Stimulated activated CD8-positive, alpha-beta memory T cell treated with anti-CD3 and anti-CD28 coated beads, Interleukin-7, amount 100 ng/mL, for 1 hour (primary cell): ENCODE measurements around the gene KRT3.
"Not testable (repeated sequence)": the region's sequence is repeated elsewhere in the genome, so short reads cannot be mapped to it uniquely, and the experiment has no call there.

Source experiments
- DNase-seq, 2 donors: peaks; one replicate each; pipeline ENCODE4 v3.0.0-alpha.2; 2020; ENCODE audit warnings: low read depth in 2 of 2

Gene KRT3

DNA sequence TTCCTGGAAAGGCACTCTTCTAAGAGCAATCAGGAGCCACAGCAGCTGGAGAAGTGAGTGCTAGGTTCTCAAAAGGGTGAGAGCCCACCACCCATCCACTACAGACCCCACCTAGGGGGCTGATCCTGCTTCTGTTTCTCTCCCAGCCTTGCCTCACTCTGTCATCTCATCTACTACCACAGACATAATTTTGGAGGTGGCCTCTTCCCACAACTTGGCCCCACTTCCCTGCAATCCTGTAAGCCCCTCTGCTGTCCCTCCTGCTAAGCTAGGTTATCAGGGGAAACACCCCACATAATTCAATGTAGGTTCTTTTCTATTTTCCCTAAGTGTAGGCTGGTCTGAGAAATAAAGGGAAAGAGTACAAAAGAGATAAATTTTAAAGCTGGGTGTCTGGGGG is 35.3 kb downstream of the KRT3 start:
- DNase-seq: no peak

DNA sequence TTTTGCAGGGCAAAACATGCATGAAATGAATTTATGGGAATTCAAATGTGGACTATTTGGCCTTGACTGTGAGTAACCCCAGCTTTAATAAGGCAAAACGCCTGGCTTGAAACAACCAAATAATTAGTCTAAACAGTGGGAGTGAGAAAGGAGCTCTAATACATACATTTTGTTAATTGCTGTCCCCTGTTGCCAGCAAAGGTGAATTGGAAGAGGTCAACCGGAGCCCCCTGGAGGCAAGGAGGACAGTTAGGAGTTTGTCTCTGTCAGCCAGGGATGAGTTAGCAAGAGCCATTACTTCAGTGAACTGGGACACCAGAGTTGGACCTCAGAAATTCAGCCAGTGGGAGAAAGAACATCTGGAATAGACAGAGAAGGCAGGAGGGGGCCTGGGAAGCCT is 36.2 kb downstream of the KRT3 start:
- no peak for DNase-seq

DNA sequence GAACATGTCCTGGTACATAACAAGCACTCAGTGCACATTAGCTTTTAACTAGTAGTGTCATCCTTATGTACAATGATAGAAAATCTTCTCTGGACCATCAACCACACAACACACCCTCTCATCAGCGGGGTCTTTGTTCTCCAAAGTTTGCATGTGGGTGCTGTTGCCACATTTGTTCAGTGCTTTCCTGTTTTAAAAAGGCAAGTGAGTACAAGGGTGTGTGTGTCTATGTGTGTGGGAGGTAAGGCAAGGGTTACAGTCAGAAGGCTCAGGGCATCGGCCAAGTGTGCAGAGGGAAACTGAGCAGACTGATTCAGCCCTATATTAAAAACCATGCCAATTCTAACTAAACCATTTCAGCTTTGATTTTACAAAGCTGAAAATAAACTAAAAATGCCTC is 36.7 kb downstream of the KRT3 start:
- DNase-seq: no peak

DNA sequence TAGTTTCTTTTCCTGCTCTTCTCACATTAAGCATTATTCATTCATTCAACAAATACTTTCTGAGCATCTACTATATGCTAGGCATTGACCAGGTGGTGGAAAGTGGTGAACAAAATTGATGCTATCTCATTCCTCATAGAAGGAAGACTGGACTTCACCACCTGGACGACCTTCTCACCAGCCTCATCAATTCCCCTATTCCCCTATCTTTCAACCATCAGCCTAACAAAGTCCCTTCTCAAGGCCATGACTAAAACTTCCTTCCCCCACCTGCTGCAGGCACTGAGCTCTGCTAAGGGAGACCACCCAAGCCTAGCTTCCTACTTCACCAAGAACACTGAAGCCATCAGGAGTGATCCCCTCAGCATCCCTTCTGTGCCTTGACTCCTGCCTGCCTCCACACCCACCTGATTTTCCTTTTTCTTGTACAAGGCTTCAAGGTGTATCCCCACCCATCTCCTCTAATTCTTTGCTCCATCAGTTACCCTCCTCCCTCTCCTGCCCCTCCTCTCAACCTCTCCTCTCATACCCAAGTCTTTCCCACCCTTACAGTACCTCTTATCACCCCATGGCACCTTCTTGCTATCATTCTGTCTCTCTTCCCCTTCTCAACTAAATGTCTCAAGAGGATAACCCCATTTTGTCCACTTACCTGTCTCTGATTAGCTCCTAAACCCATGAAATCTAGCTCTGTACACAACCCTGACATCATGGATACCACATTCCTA is 38.3 kb downstream of the KRT3 start:
- DNase-seq: no peak

DNA sequence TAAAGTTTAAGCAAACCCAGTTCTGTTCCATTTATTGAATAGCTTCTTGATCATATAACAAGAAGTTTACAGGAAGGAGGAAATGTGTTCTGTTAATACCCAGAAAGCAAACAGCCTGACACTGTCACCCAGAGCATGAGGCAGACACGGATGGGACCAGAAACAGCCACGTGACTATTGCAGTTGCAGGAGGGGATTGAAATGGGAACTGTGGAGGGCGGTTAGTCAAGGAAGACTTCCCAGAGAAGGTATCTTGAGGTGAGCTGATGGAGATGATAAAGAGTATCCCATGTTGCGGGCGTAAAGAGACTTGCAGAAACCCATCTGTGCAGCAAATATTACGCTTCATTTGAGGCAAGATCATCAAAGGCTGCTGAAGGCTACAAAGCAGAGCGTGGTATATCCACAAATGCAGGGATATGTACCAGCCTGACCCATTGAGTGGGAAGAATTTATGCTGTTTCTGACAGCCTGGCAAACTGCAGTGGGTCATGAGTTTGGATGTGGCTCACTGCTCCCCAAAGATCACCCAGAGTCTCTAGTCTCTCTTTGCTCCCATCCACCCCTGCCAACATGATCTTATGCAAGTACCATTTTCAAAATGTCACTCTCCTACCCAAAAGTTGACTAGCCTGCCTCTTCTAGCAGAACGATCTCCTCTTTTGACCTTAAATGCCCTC is 39.5 kb downstream of the KRT3 start:
- no peak for DNase-seq

DNA sequence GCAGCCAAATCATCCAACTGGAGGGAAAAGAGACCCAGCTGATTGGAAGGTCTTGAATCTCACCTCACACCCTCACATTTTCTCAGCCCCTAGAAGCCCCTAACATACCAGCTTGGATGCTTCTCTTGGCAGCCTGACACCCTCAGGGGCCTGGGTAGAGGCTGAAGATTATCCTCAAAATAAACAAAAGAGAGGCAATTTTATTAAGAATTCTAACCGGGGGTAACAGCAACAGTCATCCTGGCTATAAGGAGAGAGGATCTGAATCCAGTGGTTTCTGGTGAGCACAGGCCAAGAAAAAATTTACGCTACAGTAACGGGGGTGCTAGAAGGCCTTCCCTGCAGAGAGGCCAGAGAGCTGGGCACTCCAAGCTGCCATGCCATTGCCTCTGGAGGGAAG is 40.4 kb downstream of the KRT3 start:
- no peak for DNase-seq

DNA sequence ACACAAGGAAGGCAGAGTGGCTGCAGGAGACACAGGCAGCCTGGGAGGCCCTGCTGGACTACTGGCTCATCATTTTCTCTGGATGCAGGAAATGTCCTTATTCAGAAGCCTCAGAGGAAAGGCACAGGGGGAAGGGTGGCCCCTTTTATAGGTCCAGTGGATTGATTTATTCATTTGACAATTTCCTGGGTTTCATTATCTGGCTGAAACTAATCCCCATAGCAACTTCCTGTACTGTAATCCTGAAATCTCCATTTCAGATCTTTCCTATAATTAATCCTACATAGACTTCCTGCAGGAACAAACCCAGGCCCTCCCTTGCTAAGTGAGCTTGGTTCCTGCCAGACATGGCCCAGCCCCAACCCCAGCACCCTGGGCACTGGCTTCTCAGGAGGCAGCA is 41.8 kb downstream of the KRT3 start:
- no peak for DNase-seq

DNA sequence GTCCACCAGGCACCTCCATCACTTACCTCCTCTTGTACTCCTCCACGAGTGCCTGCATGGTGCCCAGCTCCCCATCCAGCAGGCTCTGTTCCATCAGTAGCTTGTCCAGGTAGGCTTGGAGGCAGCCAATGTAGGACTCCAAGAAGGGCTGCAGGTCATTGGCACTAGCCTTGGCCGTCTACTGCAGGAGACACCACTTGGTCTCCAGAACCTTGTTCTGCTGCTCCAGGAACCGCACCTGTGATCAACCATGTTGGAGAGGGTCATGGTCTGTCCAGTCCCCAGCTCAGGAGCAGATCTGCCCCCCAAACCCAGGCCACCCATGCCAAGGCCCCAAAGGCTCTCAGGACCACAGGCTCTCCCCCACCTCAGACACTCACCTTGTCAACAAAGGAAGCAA is 42.6 kb downstream of the KRT3 start:
- DNase-seq: no peak

DNA sequence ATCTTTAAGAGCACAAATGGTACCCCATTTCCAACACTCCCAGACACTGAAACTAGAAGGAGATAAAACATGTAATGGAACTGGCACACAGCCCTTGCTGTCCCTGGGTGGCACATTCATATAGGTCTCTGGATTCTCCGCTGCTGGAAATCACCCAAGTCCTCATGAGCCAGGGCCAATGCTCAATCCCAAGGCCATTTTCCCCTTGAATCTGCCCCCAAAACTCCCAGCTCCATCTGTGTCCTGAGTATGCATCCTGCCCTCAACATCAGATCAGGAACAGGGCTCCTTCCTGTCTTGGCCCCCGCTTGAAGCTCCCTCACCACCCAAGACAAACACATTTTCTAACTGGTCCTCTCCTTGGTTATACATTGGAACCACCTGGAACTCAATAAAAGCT is 43.4 kb downstream of the KRT3 start:
- DNase-seq: no peak

DNA sequence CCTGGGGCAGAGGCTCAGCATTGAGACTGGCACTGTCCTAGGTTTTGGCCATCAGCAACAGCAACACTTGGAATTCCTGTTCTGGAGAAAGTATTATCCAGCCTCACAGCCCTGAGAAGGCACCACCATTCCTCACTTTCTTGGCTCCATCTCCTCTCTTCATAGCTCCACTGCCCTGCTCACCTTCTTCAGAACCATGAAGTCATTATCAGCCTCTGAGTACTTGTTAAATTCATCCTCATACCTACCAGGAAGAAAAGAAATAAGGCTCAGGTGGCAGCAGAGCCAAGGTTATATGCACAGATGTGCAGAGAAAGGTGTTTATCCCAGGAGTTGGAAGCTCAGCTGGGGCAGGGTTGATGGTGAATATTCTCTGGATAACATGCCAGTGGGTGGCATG is 44.1 kb downstream of the KRT3 start:
- DNase-seq: no peak

DNA sequence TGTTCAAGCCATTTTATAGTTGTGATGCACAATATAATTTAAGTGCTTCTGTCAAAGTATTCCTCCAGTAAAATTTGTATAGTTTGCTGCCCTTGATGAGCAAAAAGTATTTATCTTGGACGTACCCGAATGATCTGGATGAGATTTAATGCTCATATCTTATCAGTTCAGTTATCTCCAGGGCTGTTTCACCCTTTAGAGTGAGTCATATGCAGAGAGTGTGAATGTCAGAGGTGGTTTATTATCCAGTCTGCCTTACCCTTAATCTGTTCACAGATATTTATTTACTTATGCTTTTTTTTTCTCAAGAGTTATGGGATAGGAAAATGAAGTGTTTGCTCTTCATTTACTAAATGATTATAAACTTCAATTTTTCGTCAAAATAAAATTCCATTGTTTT is 45.4 kb downstream of the KRT3 start:
- not testable (repeated sequence) for DNase-seq

DNA sequence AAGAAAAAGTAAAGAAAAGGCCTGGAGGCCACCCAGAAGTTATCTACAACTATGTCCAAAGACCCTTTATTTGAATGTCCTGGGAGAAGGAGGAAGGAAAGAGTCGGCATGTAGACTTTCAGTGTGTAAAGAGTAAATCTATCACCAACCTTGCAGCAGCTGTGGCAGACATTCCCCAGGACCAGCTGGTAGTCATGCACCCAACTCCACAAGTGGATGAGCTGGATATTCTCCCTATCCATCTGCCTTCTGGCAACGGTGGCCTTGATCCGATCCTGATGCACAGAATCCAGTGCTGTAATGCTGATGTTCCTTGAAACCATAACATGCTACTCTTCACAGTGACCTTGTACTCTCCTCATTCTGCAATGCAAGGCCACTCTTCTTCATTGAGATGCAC is 46.1 kb downstream of the KRT3 start:
- no peak for DNase-seq

DNA sequence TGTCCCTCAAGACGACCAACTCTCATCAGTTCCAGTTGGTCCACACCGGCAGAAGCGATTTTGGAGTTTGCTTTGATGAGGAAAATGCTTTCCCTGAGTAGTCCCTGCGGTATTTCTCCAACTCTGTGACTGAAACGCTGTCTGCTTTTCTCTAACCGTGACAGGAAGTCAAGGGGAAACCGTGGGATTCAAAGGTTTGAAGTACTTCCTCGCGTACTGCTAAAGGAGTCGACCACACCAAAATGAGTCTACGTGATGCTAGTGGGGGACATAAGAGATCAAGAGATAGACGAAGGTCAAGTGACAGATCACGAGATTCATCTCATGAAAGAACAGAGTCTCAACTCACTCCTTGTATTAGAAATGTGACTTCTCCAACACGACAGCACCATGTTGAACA is 47.3 kb downstream of the KRT3 start:
- DNase-seq: no peak

DNA sequence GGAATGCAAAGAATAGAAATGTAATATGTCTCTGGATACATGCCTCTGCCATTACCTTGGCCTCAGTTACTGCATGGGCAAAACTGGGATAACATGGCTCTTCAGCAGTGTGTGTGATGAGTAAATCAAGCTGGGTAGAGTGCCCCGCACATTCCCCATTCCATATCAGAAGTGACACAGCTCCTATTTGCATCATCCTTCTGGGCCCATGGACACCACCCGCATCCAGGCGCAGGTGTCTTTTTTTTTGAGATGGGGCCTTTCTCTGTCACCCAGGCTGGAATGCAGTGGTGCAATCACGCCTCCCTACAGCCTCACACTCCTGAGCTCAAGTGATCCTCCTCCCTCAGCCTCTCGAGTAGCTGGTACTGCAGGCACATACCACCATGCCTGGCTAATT is 50.4 kb downstream of the KRT3 start:
- DNase-seq: no peak

DNA sequence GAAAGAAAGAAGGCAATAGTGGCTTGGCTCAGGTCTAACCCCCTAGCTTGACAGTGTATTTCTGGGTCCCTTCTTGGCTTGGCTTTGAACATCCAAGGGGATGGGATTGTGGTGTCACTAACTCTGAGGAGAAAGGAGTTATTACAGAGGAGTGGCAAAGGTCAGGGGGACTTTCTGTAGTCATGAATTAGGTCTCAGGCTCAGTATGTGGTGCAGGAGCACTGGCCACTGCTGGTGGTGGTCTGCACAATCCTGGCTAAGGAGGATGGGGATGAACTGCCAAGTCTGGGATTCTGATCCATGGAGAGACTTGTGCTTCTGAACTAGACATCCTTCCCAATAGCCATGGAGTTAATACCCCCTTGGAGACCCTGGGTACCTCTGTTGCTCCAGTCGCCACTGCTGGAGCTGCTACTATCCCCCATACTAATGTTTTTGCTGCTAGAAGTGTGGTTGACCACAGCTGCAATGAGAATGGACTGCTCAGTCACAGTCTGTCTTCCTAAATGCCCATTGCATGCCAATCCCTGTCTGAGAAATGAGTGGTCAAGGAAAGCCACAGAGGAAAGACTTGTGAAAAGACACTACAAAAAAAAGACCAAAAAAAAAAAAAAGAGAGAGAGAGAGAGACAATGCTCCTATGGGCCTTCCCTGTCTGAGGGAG is 51.3 kb downstream of the KRT3 start:
- DNase-seq: no peak

DNA sequence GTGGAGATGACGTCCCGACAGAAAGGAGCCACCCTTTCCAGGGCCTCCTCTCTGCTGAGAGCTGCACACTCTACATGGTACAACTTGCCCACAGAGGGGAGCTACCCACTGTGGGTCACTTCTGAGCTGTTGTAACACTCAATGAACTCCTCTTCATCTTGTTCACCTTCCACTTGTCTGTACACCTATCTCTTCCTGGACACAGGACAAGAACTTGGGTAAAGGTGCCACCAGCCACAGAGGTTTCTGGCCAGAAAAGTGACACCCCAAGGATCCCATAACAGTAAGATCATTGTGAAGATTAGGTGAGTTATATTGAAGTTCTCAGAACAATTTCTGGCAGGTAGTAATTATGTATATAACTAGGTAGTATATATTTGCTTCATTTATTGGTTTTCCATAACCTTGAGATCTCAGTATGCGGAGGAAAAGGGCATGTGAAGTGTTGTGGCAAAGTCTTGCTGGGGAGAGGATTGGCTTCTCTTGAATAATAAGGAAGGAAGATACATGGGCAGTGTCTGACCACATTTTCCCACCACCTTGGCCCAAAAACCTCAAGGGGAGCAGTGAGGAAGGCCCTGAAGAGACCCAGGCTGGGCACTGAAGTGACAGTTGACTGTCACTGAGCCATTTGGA is 53.0 kb downstream of the KRT3 start:
- DNase-seq: no peak

DNA sequence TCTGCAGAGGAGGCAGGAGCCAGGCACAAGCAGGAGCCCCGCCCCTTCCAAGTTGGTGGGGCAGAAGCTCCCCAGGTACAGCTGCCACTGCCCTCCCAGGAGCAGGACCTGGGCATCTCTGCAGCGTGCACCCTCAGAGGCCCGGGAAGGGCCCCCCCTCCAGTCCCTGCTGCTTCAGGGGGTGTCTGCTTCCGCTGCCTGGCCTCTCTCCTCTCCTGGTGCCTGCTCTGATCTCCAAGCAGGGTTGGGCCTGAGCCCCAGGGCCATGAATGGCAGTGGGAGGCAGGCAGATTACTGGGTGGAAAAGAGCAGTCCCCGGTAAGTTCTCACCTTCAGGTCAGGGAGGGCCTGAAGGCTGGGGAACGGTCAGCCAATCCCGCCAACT is 53.7 kb downstream of the KRT3 start:
- no peak for DNase-seq

DNA sequence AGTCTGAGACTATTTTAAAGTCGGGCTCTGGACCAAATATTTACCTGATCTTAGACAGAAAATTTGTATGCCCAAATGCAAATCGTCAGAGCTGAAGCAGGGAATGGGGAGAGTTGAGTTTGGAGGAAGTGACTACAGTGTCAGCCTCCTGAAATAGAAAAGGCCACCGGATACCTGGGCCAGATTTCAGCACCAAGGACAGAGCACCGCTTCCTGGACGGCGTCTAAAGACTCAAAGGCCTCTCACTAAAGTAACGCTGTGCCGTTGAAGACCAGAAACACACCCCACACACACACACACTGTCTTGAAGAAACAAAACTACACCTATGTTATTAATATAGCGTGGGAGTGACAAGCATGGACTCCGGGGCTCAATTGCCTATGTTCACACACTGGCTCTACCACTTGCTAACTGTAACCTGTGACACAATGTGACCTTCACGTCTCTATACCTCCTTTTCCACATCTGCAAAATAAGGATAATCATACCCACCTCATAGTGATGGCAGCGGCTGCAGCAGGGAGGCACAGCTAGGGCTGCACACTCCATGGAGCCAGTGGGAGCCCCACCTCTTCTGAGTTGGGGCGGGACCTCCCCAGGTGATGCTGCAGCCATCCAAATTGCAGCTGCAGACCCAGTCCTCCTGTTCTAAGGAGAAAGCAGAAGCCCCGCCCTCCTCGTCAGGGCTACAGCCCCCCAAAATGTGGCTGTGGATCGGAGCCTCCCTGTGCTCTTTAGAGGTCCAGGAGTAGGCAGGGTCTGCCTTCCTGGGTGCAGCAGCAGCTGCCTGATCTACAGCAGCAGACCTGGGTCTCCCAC is 54.3 kb downstream of the KRT3 start:
- peak; percentile 26 to 43 for DNase-seq

DNA sequence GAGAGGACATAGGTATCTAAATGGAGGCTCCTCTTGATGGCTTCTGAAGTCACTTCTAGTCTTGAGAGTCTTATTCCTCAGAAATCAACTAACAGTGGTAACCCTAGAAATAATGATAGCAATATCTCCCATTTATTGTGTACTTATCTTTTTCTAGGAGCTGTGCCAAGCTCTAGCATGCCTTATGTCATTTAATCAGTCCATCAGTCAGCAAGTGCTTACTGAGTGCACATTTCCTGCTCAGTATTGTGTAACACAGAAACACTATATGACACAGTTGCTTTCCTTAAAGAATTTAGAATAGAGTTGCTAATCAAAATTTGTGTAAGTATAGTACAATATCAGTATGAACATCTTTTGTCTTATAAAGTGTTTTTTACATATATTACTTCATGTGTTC is 55.3 kb downstream of the KRT3 start:
- no peak for DNase-seq

DNA sequence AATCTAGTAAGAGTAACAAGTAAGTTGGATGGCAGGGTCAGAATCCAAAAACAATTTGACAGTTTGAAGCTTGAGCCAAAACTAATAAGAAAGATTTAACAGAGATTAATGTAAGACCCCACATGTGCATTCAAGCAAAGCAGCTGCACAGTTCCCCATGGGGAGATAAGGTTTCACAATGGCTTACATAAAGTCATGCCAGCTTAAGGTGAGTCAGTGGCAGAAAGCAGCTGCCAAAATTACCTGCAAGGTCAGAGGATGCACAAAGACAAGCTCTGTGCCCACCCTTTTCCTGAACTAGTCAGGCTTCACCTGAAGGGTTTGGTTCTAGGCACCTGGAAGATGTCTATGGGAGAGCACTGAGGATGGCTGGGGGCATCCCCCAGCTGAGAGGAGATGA is 56.0 kb downstream of the KRT3 start:
- DNase-seq: no peak
